Fibroblast of lung (primary cell): ENCODE results near the gene BRD7. TPM values are rescaled to one million over a fixed set of nuclear protein-coding genes. Genes with fewer than 3 reads are reported as not detected.

Source experiments
- DNase-seq, 2 donors: peaks; one replicate each; pipeline versions ENCODE4 v3.0.0 to v3.0.0-alpha.2; 2010; ENCODE audit warnings: low read depth in 2 of 2
- H2AFZ ChIP-seq: 2 replicates; pipeline ENCODE4 v1.5.1; 2012; ENCODE audit warnings: low read length, control low read depth, inconsistent platforms
- H3K27ac ChIP-seq: 2 replicates; pipeline ENCODE4 v1.5.1; 2011; ENCODE audit warnings: low read length, control low read depth; ENCODE audit not compliant: insufficient read depth
- H3K27me3 ChIP-seq: 2 replicates; pipeline ENCODE4 v1.5.1; 2011; ENCODE audit warnings: mild to moderate bottlenecking, low read length; ENCODE audit not compliant: control insufficient read depth, insufficient read depth
- H3K36me3 ChIP-seq: 2 replicates; pipeline ENCODE4 v1.5.1; 2011; ENCODE audit warnings: low read length; ENCODE audit not compliant: control insufficient read depth, insufficient read depth
- H3K4me1 ChIP-seq: 2 replicates; pipeline ENCODE4 v1.5.1; 2011; ENCODE audit warnings: low read length; ENCODE audit not compliant: control insufficient read depth, insufficient read depth; ENCODE audit errors: extremely low read depth
- H3K4me2 ChIP-seq: 2 replicates; pipeline ENCODE4 v1.5.1; 2011; ENCODE audit warnings: low read length, control low read depth; ENCODE audit not compliant: insufficient read depth; ENCODE audit errors: extremely low read depth
- H3K4me3 ChIP-seq, 4 experiments: fragments of 200-600 bp in 1 of 4; sonication (generic) in 1 of 4; replicated peaks in 1 of 4; 2 replicates each; pipeline ENCODE4 v1.5.1; 2011 to 2016; ENCODE audit warnings: low read length in 4 of 4, low read depth in 3 of 4, mild to moderate bottlenecking in 3 of 4, control low read depth in 2 of 4, inconsistent platforms in 1 of 4, mixed read lengths in 1 of 4; ENCODE audit not compliant: insufficient read depth in 1 of 4; ENCODE audit errors: control extremely low read depth in 1 of 4
- H3K79me2 ChIP-seq: 2 replicates; pipeline ENCODE4 v1.5.1; 2012; ENCODE audit warnings: mild to moderate bottlenecking, low read length, inconsistent platforms; ENCODE audit not compliant: control insufficient read depth, insufficient read depth
- H3K9ac ChIP-seq: 2 replicates; pipeline ENCODE4 v1.5.1; 2011; ENCODE audit warnings: mild to moderate bottlenecking, low read length, control low read depth; ENCODE audit not compliant: insufficient read depth
- H3K9me3 ChIP-seq: 2 replicates; pipeline ENCODE4 v1.5.1; 2012; ENCODE audit warnings: low read depth, low read length; ENCODE audit not compliant: control insufficient read depth, insufficient read depth
- H4K20me1 ChIP-seq: 2 replicates; pipeline ENCODE4 v1.5.1; 2011; ENCODE audit warnings: low read length; ENCODE audit not compliant: control insufficient read depth, insufficient read depth; ENCODE audit errors: extremely low read depth
- CTCF ChIP-seq, 2 donors: IDR thresholded peaks in 1 of 2; conservative IDR thresholded peaks in 1 of 2; 1 replicate in 1 of 2; 2 replicates in 1 of 2; pipeline ENCODE4 v1.5.1; 2011 to 2012; ENCODE audit warnings: low read length in 2 of 2, control low read depth in 1 of 2, inconsistent platforms in 1 of 2, low read depth in 1 of 2, mild to moderate bottlenecking in 1 of 2
- EZH2 ChIP-seq: IDR thresholded peaks from 2 replicates; pipeline ENCODE4 v1.5.1; 2012; ENCODE audit warnings: low read length, control low read depth, mild to moderate bottlenecking; ENCODE audit errors: missing control alignments
- polyA plus RNA-seq, 2 donors: library from polyadenylated mRNA; depleted of rRNA in 1 of 2; stranded (reverse) in 1 of 2; unstranded in 1 of 2; fragments of >200 nt; gene quantifications; 2 replicates each; pipeline ENCODE4 v1.2.1, GENCODE V29; 2011 to 2012; ENCODE audit warnings: missing spikeins in 1 of 2
- total RNA-seq: library from RNA; depleted of rRNA; stranded (reverse); fragments of >200 nt; gene quantifications from 2 replicates; pipeline ENCODE4 v1.2.1, GENCODE V29; 2014

The BRD7 gene
- total and polyA plus RNA-seq, 2 donors (not counting 1 experiment from before 2014, with no cell fraction given) = 50.0 to 51.5 TPM

- TF ChIP-seq CTCF (conservative IDR thresholded peaks at IDR 0.05 in 1 of 2, IDR thresholded peaks at IDR 0.05 in 1 of 2; ENCODE audit: low read depth in 1 of 2, low read length in 2 of 2) (no peak), EZH2 (no peak)
- Histone ChIP-seq H3K4me3 (no peak overlapping the region), H3K4me1 (no peaks in the 10 kb centered on the region), H3K27me3 (no peaks in the 10 kb centered on the region), H3K9me3 (no peaks in the 10 kb centered on the region), H3K4me2 (no peak overlapping the region), H4K20me1 (no peaks in the 10 kb centered on the region), H2AFZ (no peak overlapping the region), H3K9ac (no peak overlapping the region), H3K36me3 (no peaks in the 10 kb centered on the region), H3K79me2 (no peaks in the 10 kb centered on the region), H3K27ac (no peak overlapping the region)
- no peak for DNase-seq
Measured at GRCh38 chr16:50393858-50394802, 25.3 kb upstream of the BRD7 start.

- H3K27ac ChIP-seq = no peak overlapping the region
- TF ChIP-seq CTCF (conservative IDR thresholded peaks at IDR 0.05 in 1 of 2, IDR thresholded peaks at IDR 0.05 in 1 of 2; ENCODE audit: low read depth in 1 of 2, low read length in 2 of 2) = no peak
- no peak for TF ChIP-seq EZH2
- no peaks in the 10 kb centered on the region for H3K79me2 ChIP-seq
- no peak overlapping the region for H3K4me2 ChIP-seq
- no peaks in the 10 kb centered on the region for H4K20me1 ChIP-seq
- H3K9ac ChIP-seq = no peak overlapping the region
- H2AFZ ChIP-seq = no peak overlapping the region
- DNase-seq = no peak
- no peaks in the 10 kb centered on the region for H3K4me1 ChIP-seq
- no peaks in the 10 kb centered on the region for H3K27me3 ChIP-seq
- H3K36me3 ChIP-seq = no peaks in the 10 kb centered on the region
- no peaks in the 10 kb centered on the region for H3K9me3 ChIP-seq
- no peak overlapping the region for H3K4me3 ChIP-seq
Measured at GRCh38 chr16:50393416-50393815, 24.6 kb upstream of the BRD7 start.

- no peak for DNase-seq
- Histone ChIP-seq H3K4me2 (no peak overlapping the region), H3K9ac (no peak overlapping the region), H3K36me3 (no peaks in the 10 kb centered on the region), H3K27me3 (peaks cover 3% of the 10 kb centered on the region), H3K9me3 (no peaks in the 10 kb centered on the region), H2AFZ (no peak overlapping the region), H3K27ac (no peak overlapping the region), H3K4me1 (no peaks in the 10 kb centered on the region), H3K4me3 (no peak overlapping the region), H4K20me1 (no peaks in the 10 kb centered on the region), H3K79me2 (no peaks in the 10 kb centered on the region)
- TF ChIP-seq CTCF (conservative IDR thresholded peaks at IDR 0.05 in 1 of 2, IDR thresholded peaks at IDR 0.05 in 1 of 2; ENCODE audit: low read depth in 1 of 2, low read length in 2 of 2) = no peak
- no peak for TF ChIP-seq EZH2
Measured at GRCh38 chr16:50390914-50391716, 22.3 kb upstream of the BRD7 start.
